ENCODE measurements around the gene SCN2A. TPM values are rescaled to one million over a fixed set of nuclear protein-coding genes. Genes with fewer than 3 reads are reported as not detected.

SCN2A gene
- total and polyA plus RNA-seq, 10 of the 15 experiments (the other 5 are each of a cell fraction or from before 2014, with no cell fraction given): 0.01 TPM; not detected in 8

DNA sequence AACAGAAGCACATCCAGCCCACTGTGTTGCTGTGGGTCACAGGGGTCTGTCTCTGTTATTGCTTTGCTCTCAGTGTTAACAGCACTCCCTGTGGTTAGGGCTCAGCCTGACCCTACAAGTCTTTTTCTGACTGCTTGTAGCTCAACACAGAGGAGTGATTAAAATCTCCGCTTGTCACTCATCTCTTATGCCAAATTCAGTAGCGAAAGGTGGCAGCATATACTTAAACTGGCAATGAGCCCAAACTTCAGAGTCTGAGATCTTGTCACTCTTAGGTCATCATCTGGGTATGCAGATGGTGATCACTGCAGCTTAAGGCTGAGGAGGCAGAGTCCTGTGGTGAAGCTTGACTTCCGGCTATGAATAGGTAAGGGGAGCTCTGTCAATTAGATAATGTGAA lies 167.0 kb downstream of the SCN2A start:
- 61% methylated on average over 3 of the region's 3 CpGs for WGBS (ENCODE audit: insufficient coverage, insufficient replicate concordance, low lambda C conversion rate, missing lambda C conversion rate)
- ChIA-PET SMC1A (ENCODE audit: uncharacterized antibody, unreplicated experiment) (interaction anchor here (0.8 to 8.0 kb wide), 18 partner anchors 12 to 468 kb away, joined by 3 to 114 read pairs (median 4); no protein-coding TSS in a partner anchor), CTCF (interaction anchor here (0.7 to 3.1 kb wide), 12 partner anchors 19 to 467 kb away, joined by 3 to 13 read pairs (median 4); no protein-coding TSS in a partner anchor), POLR2A (no interaction called here), RAD21 (ENCODE audit: unreplicated experiment) (interaction anchor here (0.7 to 1.5 kb wide), 10 partner anchors 43 to 468 kb away, joined by 3 to 11 read pairs (median 3); no protein-coding TSS in a partner anchor)
- H3K9me3 ChIP-seq (replicated peaks; ENCODE audit: control insufficient read depth, insufficient read depth, low read length): no peaks in the 10 kb centered on the region
- H4K20me1 ChIP-seq (ENCODE audit: control insufficient read depth, insufficient read depth): no peaks in the 10 kb centered on the region
- no peak for DNase-seq (ENCODE audit: low read depth, low spot score)
- no peak overlapping the region for H2AFZ ChIP-seq (ENCODE audit: control insufficient read depth, low read depth, low read length)
- no TSS peak for BruUV-seq (replicated peaks)
- no peak overlapping the region for H3K4me2 ChIP-seq (ENCODE audit: control insufficient read depth, insufficient read depth)
- no peaks in the 10 kb centered on the region for H3K79me2 ChIP-seq (ENCODE audit: control insufficient read depth, insufficient read depth, low read length)
- no peaks in the 10 kb centered on the region for H3K27me3 ChIP-seq (replicated peaks in 1 of 2; ENCODE audit: control insufficient read depth in 2 of 2, insufficient read depth in 2 of 2, low read length in 1 of 2)
- TF ChIP-seq CHD1 (IDR thresholded peaks at IDR 0.05; ENCODE audit: low read depth, low read length) (no peak), ZNF384 (IDR thresholded peaks at IDR 0.05; ENCODE audit: borderline replicate concordance, low read depth, low read length) (no peak), ESRRA (IDR thresholded peaks at IDR 0.05; ENCODE audit: low read length) (no peak), EED (IDR thresholded peaks at IDR 0.05; ENCODE audit: low read depth) (no peak), CREM (IDR thresholded peaks at IDR 0.05; ENCODE audit: low read depth) (no peak), JUND (IDR thresholded peaks at IDR 0.05; ENCODE audit: low read depth, low read length) (no peak), CBFB (IDR thresholded peaks at IDR 0.05; ENCODE audit: low read depth) (no peak), YY1 (IDR thresholded peaks at IDR 0.05; ENCODE audit: low read depth, low read length) (no peak), HCFC1 (IDR thresholded peaks at IDR 0.05; ENCODE audit: low read length) (no peak), MYB (IDR thresholded peaks at IDR 0.05; ENCODE audit: borderline replicate concordance, low read depth, low read length) (no peak)
- TF ChIP-seq, protein P1, sequence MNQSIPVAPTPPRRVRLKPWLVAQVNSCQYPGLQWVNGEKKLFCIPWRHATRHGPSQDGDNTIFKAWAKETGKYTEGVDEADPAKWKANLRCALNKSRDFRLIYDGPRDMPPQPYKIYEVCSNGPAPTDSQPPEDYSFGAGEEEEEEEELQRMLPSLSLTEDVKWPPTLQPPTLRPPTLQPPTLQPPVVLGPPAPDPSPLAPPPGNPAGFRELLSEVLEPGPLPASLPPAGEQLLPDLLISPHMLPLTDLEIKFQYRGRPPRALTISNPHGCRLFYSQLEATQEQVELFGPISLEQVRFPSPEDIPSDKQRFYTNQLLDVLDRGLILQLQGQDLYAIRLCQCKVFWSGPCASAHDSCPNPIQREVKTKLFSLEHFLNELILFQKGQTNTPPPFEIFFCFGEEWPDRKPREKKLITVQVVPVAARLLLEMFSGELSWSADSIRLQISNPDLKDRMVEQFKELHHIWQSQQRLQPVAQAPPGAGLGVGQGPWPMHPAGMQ (IDR thresholded peaks at IDR 0.05; ENCODE audit: borderline replicate concordance): no peak
- TF ChIP-seq, protein P2, sequence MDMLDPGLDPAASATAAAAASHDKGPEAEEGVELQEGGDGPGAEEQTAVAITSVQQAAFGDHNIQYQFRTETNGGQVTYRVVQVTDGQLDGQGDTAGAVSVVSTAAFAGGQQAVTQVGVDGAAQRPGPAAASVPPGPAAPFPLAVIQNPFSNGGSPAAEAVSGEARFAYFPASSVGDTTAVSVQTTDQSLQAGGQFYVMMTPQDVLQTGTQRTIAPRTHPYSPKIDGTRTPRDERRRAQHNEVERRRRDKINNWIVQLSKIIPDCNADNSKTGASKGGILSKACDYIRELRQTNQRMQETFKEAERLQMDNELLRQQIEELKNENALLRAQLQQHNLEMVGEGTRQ (IDR thresholded peaks at IDR 0.05; ENCODE audit: borderline replicate concordance, low read depth, low read length): no peak
- H3K9ac ChIP-seq (ENCODE audit: control insufficient read depth, insufficient read depth, low read length): no peak overlapping the region
- no peaks in the 10 kb centered on the region for H3K4me1 ChIP-seq (ENCODE audit: control insufficient read depth, insufficient read depth, low read length)
- no peak for FAIRE-seq
- no peak overlapping the region for H3K27ac ChIP-seq (ENCODE audit: control insufficient read depth, insufficient read depth)
- H3K4me3 ChIP-seq: no peak overlapping the region
- H3K36me3 ChIP-seq (ENCODE audit: control insufficient read depth in 2 of 2, insufficient read depth in 2 of 2, low read length in 1 of 2): no peaks in the 10 kb centered on the region
- peak; percentile 58 for ATAC-seq
- in situ Hi-C loops (cut with MboI): no loop called here
- intact Hi-C loops (cut with micrococcal nuclease; ENCODE audit: unreplicated experiment): no loop called here
